GM21737 (cell line): ENCODE measurements around the gene NELL1.

Experiments
- ATAC-seq: cut with Tn5 transposase; IDR thresholded peaks from one replicate; pipeline ENCODE4 v1.9.1; 2021; ENCODE audit warnings: mild to moderate bottlenecking, moderate library complexity; ENCODE audit not compliant: unreplicated experiment

Gene NELL1

GRCh38 chr11:20668844-20669819, at the start of gene NELL1:
Gene NELL1 (plus strand): TSS chr11:20669586.
- no peak for ATAC-seq

GRCh38 chr11:20620988-20621387, 48.4 kb upstream of the NELL1 start:
- no peak for ATAC-seq

GRCh38 chr11:20621679-20622078, 47.7 kb upstream of the NELL1 start:
- no peak for ATAC-seq

GRCh38 chr11:20623252-20623651, 46.1 kb upstream of the NELL1 start:
- no peak for ATAC-seq

GRCh38 chr11:20626279-20626678, 43.1 kb upstream of the NELL1 start:
- ATAC-seq: no peak

GRCh38 chr11:20627026-20627425, 42.4 kb upstream of the NELL1 start:
- ATAC-seq: no peak

GRCh38 chr11:20627701-20628100, 41.7 kb upstream of the NELL1 start:
- no peak for ATAC-seq

GRCh38 chr11:20631519-20632168, 37.7 kb upstream of the NELL1 start:
- no peak for ATAC-seq

- ATAC-seq: no peak
Observed at GRCh38 chr11:20632169-20632532, 37.2 kb upstream of the NELL1 start.

- ATAC-seq: no peak
Observed at GRCh38 chr11:20634044-20634443, 35.3 kb upstream of the NELL1 start.

GRCh38 chr11:20634781-20635180, 34.6 kb upstream of the NELL1 start:
- ATAC-seq: no peak

GRCh38 chr11:20638074-20638473, 31.3 kb upstream of the NELL1 start:
- ATAC-seq: no peak

GRCh38 chr11:20639688-20640087, 29.7 kb upstream of the NELL1 start:
- no peak for ATAC-seq

GRCh38 chr11:20640401-20640800, 29.0 kb upstream of the NELL1 start:
- ATAC-seq: no peak

- ATAC-seq: no peak
Observed at GRCh38 chr11:20644360-20644759, 25.0 kb upstream of the NELL1 start.

GRCh38 chr11:20647976-20648565, 21.3 kb upstream of the NELL1 start:
- no peak for ATAC-seq

GRCh38 chr11:20652150-20652806, 17.1 kb upstream of the NELL1 start:
- no peak for ATAC-seq

GRCh38 chr11:20654038-20654437, 15.3 kb upstream of the NELL1 start:
- no peak for ATAC-seq

GRCh38 chr11:20656901-20657300, 12.5 kb upstream of the NELL1 start:
- ATAC-seq: no peak

GRCh38 chr11:20658135-20658534, 11.3 kb upstream of the NELL1 start:
- no peak for ATAC-seq

GRCh38 chr11:20661445-20661844, 7.9 kb upstream of the NELL1 start:
- no peak for ATAC-seq
